A549 (cell line): ENCODE measurements around the gene ARHGAP30. TPM values are rescaled to one million over a fixed set of nuclear protein-coding genes. Genes with fewer than 3 reads are reported as not detected.

Source experiments
- ATAC-seq, 2 experiments: fragments of 200-7000 bp in 1 of 2; fragments of >200 bp in 1 of 2; cut with Nextera tagmentation in 1 of 2; cut with Tn5 transposase in 1 of 2; 3 replicates each; pipeline versions ENCODE4 v1.8.0 to v1.9.1; 2018 to 2020; ENCODE audit warnings: mild to moderate bottlenecking in 1 of 2, moderate library complexity in 1 of 2
- CTCF ChIA-PET: fragments of 300-600 bp; sonication (Branson Sonifier 250); formaldehyde crosslinking; extraction: SDS; loops from one replicate; lab custom pipeline; 2021; ENCODE audit warnings: antibody characterized with exemption, inconsistent platforms; lab: Yijun Ruan, JAX
- POLR2A ChIA-PET: fragments of 350-600 bp; formaldehyde crosslinking; extraction: SDS; loops from one replicate; lab custom pipeline; 2021; ENCODE audit warnings: antibody characterized with exemption, inconsistent platforms; lab: Yijun Ruan, JAX
- DNase-seq, 2 experiments: peaks; one replicate each; pipeline versions ENCODE4 v3.0.0 to v3.0.0-alpha.2; 2011 to 2016; ENCODE audit warnings: low read depth in 1 of 2, low spot score in 1 of 2
- FAIRE-seq: peaks from 2 replicates; lab custom pipeline; 2011; peaks lifted over from hg19 to GRCh38; lab: Jason Lieb, UNC
- H3K27ac ChIP-seq, 2 experiments: fragments of >200 bp; sonication (Bioruptor Twin); formaldehyde crosslinking; 3 replicates each; pipeline ENCODE4 v1.5.1; 2016 to 2017
- H3K4me1 ChIP-seq: fragments of >200 bp; sonication (Bioruptor Twin); formaldehyde crosslinking; 3 replicates; pipeline ENCODE4 v1.6.1; 2016
- H3K4me2 ChIP-seq: fragments of >200 bp; sonication (Bioruptor Twin); formaldehyde crosslinking; 3 replicates; pipeline ENCODE4 v1.6.1; 2016
- H3K4me3 ChIP-seq: fragments of >200 bp; sonication (Bioruptor Twin); formaldehyde crosslinking; 3 replicates; pipeline ENCODE4 v1.5.1; 2016
- H3K9me3 ChIP-seq: fragments of >200 bp; sonication (Bioruptor Twin); formaldehyde crosslinking; 3 replicates; pipeline ENCODE4 v1.6.1; 2016
- CEBPB ChIP-seq, 2 experiments: fragments of >200 bp in 1 of 2; sonication (Bioruptor Twin) in 1 of 2; formaldehyde crosslinking in 1 of 2; IDR thresholded peaks; 2 replicates each; pipeline ENCODE4 v1.6.1; 2012 to 2016
- CHD2 ChIP-seq: fragments of 150-350 bp; IDR thresholded peaks from 2 replicates; pipeline ENCODE4 v1.6.1; 2014; ENCODE audit warnings: low read length; ENCODE audit not compliant: partially characterized antibody
- EHMT2 ChIP-seq: fragments of 200-600 bp; sonication (generic); IDR thresholded peaks from 2 replicates; pipeline ENCODE4 v1.6.1; 2016; ENCODE audit warnings: antibody characterized with exemption, low read depth, mild to moderate bottlenecking, moderate library complexity
- FOSL2 ChIP-seq, 2 experiments: fragments of 450-650 bp in 1 of 2; fragments of >200 bp in 1 of 2; sonication (Bioruptor Twin) in 1 of 2; formaldehyde crosslinking; IDR thresholded peaks; 2 replicates each; pipeline versions ENCODE4 v1.5.0 to v1.6.1; 2016 to 2020; ENCODE audit warnings: mild to moderate bottlenecking in 1 of 2, moderate library complexity in 1 of 2
- HDAC2 ChIP-seq: fragments of 200-600 bp; sonication (generic); IDR thresholded peaks from 2 replicates; pipeline ENCODE4 v1.6.1; 2016
- HOXA7 ChIP-seq: fragments of 250-450 bp; sonication (Bioruptor Pico); IDR thresholded peaks from 2 replicates; pipeline ENCODE4 v1.5.0; 2020; ENCODE audit warnings: mild to moderate bottlenecking, moderate library complexity
- HOXB13 ChIP-seq: fragments of 250-450 bp; sonication (Bioruptor Pico); IDR thresholded peaks from 2 replicates; pipeline ENCODE4 v1.5.0; 2020; ENCODE audit warnings: low read depth, mild to moderate bottlenecking, moderate library complexity
- JUN ChIP-seq, 2 experiments: fragments of >200 bp; sonication (Bioruptor Twin); formaldehyde crosslinking; IDR thresholded peaks; 2 replicates in 1 of 2; 3 replicates in 1 of 2; pipeline ENCODE4 v1.6.1; 2016 to 2017
- KDM1A ChIP-seq: fragments of 200-600 bp; sonication (generic); IDR thresholded peaks from 2 replicates; pipeline ENCODE4 v1.6.1; 2016; ENCODE audit warnings: low read depth, mild to moderate bottlenecking
- MAFK ChIP-seq: fragments of 450-650 bp; IDR thresholded peaks from 2 replicates; pipeline ENCODE4 v1.6.1; 2014; ENCODE audit not compliant: partially characterized antibody
- NFE2L2 ChIP-seq: fragments of 150-350 bp; conservative IDR thresholded peaks from 2 replicates; pipeline ENCODE4 v1.6.1; 2014; ENCODE audit warnings: low read length
- RCOR1 ChIP-seq: fragments of 150-350 bp; IDR thresholded peaks from 2 replicates; pipeline ENCODE4 v1.6.1; 2014; ENCODE audit warnings: antibody characterized with exemption, low read length, low read depth
- RFX5 ChIP-seq: fragments of 450-650 bp; IDR thresholded peaks from 2 replicates; pipeline ENCODE4 v1.7.1; 2014; ENCODE audit warnings: antibody characterized with exemption, mild to moderate bottlenecking, moderate library complexity
- ZSCAN20 ChIP-seq: fragments of 250-450 bp; sonication (Bioruptor Pico); IDR thresholded peaks from 2 replicates; pipeline ENCODE4 v1.8.0; 2022; ENCODE audit warnings: mild to moderate bottlenecking, moderate library complexity
- WGBS: methylation state at CpG from one replicate; pipeline ENCODE4 v1.1.6; 2017; ENCODE audit errors: missing lambda C conversion rate; 5-methylcytosine and 5-hydroxymethylcytosine counted together
- polyA plus RNA-seq, 4 experiments: library from polyadenylated mRNA; depleted of rRNA in 3 of 4; stranded (reverse); fragments of >200 nt; fragmentation: RNase III in 1 of 4; extraction: RNeasy Plus Mini Kit Qiagen cat#74134 plus additional on column Dnase treatment in 1 of 4; gene quantifications; 2 replicates in 3 of 4; 3 replicates in 1 of 4; pipeline ENCODE4 v1.2.3, GENCODE V29; 2011 to 2017
- TF ChIP-seq, protein P1 (sequence below): fragments of 250-450 bp; sonication (Bioruptor Pico); IDR thresholded peaks from 2 replicates; pipeline ENCODE4 v1.5.0; 2020; ENCODE audit warnings: low read depth, mild to moderate bottlenecking, moderate library complexity
- TF ChIP-seq, protein P2 (sequence below): fragments of 250-450 bp; sonication (Bioruptor Pico); IDR thresholded peaks from 2 replicates; pipeline ENCODE4 v1.5.0; 2021; ENCODE audit warnings: mild to moderate bottlenecking, moderate library complexity, borderline replicate concordance
- TF ChIP-seq, protein P3 (sequence below): IDR thresholded peaks from 2 replicates; pipeline ENCODE4 v1.6.1; 2012
- TF ChIP-seq, protein P4 (sequence below): fragments of >200 bp; sonication (Bioruptor Twin); formaldehyde crosslinking; IDR thresholded peaks from 3 replicates; pipeline ENCODE4 v1.6.1; 2016

The ARHGAP30 gene
- polyA plus RNA-seq, 2 of the 4 experiments (the other 2 are of a cell fraction): 0.06 to 0.13 TPM

DNA sequence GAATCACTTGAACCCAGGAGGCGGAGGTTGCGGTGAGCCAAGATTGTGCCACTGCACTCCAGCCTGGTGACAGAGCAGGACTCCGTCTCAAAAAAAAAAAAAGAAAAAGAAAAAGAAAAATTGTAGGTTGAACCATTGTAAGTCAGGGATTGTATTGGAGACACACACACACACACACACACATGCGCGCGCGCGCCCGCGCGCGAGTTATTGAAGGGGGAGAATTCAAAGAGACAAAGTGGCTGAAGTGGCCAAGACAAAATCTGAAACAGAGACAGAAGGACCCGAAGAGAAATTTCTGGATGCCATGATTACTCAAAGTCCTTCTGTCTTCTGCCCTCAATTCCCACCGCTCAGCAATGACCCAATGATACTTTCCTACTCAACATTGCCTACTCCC lies 24.8 kb upstream of the ARHGAP30 start (continued):
- TF ChIP-seq HOXB13 (CRISPR knock-in tag): no peak
- TF ChIP-seq, all 56 proteins: peak for 0

DNA sequence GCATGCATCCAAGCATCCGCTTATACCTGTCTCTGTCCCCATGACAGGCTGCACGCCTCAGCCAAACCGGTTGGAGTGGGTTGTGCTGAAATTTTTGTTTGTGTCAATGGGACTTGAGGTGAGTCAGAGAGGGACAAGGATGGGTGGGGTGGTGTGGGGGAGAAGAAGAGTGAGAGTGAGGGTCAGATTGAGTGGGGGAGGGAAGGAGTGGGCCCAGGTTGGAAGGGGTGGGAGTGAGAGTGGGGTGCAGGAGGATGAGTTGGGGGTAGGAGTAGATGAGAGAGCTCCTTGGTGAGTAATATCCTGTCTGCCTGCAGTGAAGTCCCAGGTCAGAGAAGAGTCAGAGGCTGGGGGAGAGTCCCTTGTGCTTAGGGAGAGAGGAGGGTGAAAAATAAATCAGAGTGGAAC lies 22.9 kb upstream of the ARHGAP30 start:
- no peak for TF ChIP-seq FOSL2 (IDR thresholded peaks at IDR 0.05)
- TF ChIP-seq FOSL2 (CRISPR knock-in tag; IDR thresholded peaks at IDR 0.05): peak; percentile 13; the same call in 1 of the 2 replicates
- TF ChIP-seq, protein P1, sequence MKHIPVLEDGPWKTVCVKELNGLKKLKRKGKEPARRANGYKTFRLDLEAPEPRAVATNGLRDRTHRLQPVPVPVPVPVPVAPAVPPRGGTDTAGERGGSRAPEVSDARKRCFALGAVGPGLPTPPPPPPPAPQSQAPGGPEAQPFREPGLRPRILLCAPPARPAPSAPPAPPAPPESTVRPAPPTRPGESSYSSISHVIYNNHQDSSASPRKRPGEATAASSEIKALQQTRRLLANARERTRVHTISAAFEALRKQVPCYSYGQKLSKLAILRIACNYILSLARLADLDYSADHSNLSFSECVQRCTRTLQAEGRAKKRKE (CRISPR knock-in tag): no peak
- TF ChIP-seq HDAC2: no peak
- CTCF ChIA-PET: interaction anchor here (0.9 to 9.7 kb wide), 5 partner anchors 21 to 95 kb away, joined by 3 to 319 read pairs (median 4); partner anchors contain the start of gene ARHGAP30
- Histone ChIP-seq H3K4me3 (no peak overlapping the region), H3K27ac (peak overlapping the region; percentile 45 to 76; a peak in 5 of 6 replicates), H3K9me3 (no peaks in the 10 kb centered on the region), H3K4me1 (peaks cover 35% of the 10 kb centered on the region), H3K4me2 (peak overlapping the region; percentile 40)
- peak; percentile 27 to 58; a peak in 2 of 6 replicates for ATAC-seq
- 63% methylated on average over 3 of the region's 3 CpGs for WGBS
- DNase-seq: no peak
- no peak for FAIRE-seq
- POLR2A ChIA-PET: interaction anchor here (1.2 kb wide), 1 partner anchor 47 kb away, joined by 7 read pairs; the partner anchor contains the start of gene USF1

DNA sequence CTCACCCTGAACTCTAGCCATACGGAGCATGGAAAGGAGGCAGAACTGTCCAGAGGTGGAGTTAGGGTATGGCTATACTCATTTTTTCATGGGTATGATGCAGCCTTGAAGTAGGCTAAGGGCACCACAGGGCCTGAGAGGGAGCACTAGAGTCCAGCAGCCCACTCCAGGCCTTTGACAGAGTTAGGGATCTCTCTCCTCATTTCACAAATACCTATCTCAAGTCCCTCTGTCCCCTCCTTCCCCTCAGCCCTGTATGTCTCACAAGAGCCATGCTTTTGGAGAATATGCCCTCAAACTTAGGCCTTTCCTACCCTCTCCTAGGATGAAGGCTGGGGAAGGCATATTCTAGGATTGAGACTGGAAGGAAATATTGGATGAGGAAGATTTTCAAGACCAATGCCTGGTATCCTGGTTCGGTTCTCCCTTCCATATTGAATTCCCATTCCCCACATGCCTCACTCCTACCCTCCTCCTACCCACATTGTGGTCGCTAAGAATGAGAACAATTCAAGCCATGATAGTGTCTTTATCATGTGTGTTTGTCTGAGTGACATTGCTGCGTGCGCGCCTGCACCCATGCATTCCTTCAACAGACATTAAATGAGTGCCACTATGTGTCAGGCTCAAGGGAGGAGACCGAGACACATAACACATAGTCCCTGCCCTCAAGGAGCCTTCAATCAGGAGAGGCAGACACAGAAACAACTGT lies 22.3 kb upstream of the ARHGAP30 start:
- ChIA-PET CTCF (interaction anchor here (0.9 to 9.7 kb wide), 4 partner anchors 19 to 72 kb away, joined by 3 to 319 read pairs (median 39); partner anchors contain the start of gene ARHGAP30), POLR2A (interaction anchor here (1.2 kb wide), 1 partner anchor 46 kb away, joined by 7 read pairs; the partner anchor contains the start of gene USF1)
- TF ChIP-seq HOXA7 (CRISPR knock-in tag) (no peak), EHMT2 (no peak), CHD2 (no peak), KDM1A (no peak), CEBPB (IDR thresholded peaks at IDR 0.05) (no peak), MAFK (no peak), RCOR1 (no peak), JUN (IDR thresholded peaks at IDR 0.05) (no peak), RFX5 (no peak), ZSCAN20 (CRISPR knock-in tag) (no peak), NFE2L2 (no peak)
- TF ChIP-seq, protein P2, sequence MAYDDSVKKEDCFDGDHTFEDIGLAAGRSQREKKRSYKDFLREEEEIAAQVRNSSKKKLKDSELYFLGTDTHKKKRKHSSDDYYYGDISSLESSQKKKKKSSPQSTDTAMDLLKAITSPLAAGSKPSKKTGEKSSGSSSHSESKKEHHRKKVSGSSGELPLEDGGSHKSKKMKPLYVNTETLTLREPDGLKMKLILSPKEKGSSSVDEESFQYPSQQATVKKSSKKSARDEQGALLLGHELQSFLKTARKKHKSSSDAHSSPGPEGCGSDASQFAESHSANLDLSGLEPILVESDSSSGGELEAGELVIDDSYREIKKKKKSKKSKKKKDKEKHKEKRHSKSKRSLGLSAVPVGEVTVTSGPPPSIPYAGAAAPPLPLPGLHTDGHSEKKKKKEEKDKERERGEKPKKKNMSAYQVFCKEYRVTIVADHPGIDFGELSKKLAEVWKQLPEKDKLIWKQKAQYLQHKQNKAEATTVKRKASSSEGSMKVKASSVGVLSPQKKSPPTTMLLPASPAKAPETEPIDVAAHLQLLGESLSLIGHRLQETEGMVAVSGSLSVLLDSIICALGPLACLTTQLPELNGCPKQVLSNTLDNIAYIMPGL (CRISPR knock-in tag): no peak
- TF ChIP-seq, protein P3, sequence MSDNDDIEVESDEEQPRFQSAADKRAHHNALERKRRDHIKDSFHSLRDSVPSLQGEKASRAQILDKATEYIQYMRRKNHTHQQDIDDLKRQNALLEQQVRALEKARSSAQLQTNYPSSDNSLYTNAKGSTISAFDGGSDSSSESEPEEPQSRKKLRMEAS: no peak
- TF ChIP-seq, protein P4, sequence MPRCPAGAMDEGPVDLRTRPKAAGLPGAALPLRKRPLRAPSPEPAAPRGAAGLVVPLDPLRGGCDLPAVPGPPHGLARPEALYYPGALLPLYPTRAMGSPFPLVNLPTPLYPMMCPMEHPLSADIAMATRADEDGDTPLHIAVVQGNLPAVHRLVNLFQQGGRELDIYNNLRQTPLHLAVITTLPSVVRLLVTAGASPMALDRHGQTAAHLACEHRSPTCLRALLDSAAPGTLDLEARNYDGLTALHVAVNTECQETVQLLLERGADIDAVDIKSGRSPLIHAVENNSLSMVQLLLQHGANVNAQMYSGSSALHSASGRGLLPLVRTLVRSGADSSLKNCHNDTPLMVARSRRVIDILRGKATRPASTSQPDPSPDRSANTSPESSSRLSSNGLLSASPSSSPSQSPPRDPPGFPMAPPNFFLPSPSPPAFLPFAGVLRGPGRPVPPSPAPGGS: no peak
- DNase-seq (no peak), FAIRE-seq (no peak), ATAC-seq (no peak)
- Histone ChIP-seq H3K9me3 (no peaks in the 10 kb centered on the region), H3K4me1 (peaks cover 30% of the 10 kb centered on the region), H3K4me2 (peak overlapping the region; percentile 40; the same call in 1 of the 3 replicates), H3K27ac (peak overlapping the region; percentile 24 to 76; a peak in 5 of 6 replicates), H3K4me3 (no peak overlapping the region)
- WGBS: 81% methylated on average over 7 of the region's 7 CpGs
